ENCODE data around the gene ATP6V0A1.
A peak's percentile ranks its signal among the peaks of the same experiment; 100 is the strongest.

ATP6V0A1 gene

DNA sequence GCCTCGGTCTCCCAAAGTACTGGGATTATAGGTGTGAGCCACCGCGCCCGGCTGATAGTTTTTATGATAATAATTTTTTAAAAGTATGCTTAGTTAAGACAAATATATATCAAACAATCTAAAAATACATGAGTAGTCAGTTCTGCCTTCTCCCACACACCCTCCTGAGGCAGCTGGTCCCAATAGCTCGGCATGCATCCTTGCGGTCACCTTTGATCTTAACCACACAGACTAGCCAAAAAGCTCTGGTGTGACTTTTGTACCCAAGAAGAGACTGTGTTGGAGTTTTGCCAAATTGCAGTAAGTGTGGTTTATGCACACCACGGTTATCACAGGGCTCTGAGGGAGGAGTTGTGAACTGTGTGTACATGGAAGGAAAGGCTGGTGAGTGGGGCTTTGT is 25.6 kb downstream of the ATP6V0A1 start:
- TF ChIP-seq, protein P1, sequence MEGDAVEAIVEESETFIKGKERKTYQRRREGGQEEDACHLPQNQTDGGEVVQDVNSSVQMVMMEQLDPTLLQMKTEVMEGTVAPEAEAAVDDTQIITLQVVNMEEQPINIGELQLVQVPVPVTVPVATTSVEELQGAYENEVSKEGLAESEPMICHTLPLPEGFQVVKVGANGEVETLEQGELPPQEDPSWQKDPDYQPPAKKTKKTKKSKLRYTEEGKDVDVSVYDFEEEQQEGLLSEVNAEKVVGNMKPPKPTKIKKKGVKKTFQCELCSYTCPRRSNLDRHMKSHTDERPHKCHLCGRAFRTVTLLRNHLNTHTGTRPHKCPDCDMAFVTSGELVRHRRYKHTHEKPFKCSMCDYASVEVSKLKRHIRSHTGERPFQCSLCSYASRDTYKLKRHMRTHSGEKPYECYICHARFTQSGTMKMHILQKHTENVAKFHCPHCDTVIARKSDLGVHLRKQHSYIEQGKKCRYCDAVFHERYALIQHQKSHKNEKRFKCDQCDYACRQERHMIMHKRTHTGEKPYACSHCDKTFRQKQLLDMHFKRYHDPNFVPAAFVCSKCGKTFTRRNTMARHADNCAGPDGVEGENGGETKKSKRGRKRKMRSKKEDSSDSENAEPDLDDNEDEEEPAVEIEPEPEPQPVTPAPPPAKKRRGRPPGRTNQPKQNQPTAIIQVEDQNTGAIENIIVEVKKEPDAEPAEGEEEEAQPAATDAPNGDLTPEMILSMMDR (IDR thresholded peaks at IDR 0.05; ENCODE audit: insufficient read depth, low read depth, low read length, missing control alignments): no peak
- H3K4me3 ChIP-seq (ENCODE audit: low read depth, low read length): no peak overlapping the region
- DNase-seq (ENCODE audit: low read depth): peak; percentile 7

DNA sequence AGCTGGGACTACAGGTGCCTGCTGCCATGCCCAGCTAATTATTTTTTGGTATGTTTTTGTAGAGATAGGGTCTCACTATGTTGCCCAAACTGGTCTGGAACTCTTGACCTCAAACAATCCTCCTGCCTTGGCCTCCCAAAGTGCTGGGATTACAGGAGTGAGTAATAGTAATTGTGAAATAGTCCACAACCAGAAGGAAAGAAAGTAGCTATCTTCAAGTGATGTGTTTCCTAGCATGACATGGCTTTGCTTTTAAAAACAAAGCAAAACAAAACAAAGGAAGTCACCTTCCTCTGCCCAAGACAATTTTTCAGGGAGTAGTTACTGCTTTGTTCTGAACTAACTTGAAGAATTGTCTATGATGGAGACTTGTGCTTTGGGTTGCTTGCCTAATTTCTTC is 27.0 kb downstream of the ATP6V0A1 start:
- H3K4me3 ChIP-seq (ENCODE audit: low read depth, low read length): no peak overlapping the region
- no peak for DNase-seq (ENCODE audit: low read depth)
- TF ChIP-seq, protein P1 (IDR thresholded peaks at IDR 0.05; ENCODE audit: insufficient read depth, low read depth, low read length, missing control alignments): no peak

DNA sequence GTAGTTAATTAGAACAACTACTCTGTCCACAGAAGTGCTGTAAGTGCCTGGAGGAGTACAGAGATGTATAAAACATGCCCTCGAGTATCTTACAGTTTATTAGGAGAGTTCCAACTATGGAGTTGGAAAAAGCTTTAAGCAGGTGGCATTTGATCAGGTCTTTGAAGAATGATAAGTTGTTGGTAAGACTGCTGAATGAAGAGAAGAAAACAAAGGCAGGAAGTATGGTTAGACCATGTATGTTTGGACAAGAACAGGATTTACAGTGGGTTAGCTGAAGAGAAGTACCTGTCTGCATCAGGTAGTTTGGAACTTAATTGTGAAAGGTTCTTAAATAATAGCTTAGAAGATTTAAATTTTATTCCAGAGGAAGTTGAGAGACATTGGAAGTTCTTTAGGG is 29.4 kb downstream of the ATP6V0A1 start:
- TF ChIP-seq, protein P1 (IDR thresholded peaks at IDR 0.05; ENCODE audit: insufficient read depth, low read depth, low read length, missing control alignments): no peak
- no peak overlapping the region for H3K4me3 ChIP-seq (ENCODE audit: low read depth, low read length)
- no peak for DNase-seq (ENCODE audit: low read depth)

DNA sequence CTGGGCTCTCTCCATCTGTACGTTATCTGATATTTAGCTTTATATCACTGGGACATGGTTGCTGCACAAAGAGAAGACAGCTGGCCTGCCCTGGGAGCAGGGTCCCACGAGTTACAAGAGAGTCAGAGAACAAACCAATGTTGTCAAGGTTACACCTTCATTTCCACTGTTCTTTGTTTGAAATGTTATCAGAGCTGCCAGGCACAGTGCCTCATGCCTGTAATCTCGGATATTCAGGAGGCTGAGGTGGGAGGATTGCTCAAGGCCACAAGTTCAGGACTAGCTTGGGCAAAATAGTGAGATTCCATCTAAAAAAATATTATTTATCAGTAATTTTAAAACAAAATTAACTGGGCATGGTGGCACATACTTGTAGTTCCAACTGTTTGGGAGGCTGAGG is 34.6 kb downstream of the ATP6V0A1 start:
- TF ChIP-seq, protein P1 (IDR thresholded peaks at IDR 0.05; ENCODE audit: insufficient read depth, low read depth, low read length, missing control alignments): no peak
- H3K4me3 ChIP-seq (ENCODE audit: low read depth, low read length): no peak overlapping the region

DNA sequence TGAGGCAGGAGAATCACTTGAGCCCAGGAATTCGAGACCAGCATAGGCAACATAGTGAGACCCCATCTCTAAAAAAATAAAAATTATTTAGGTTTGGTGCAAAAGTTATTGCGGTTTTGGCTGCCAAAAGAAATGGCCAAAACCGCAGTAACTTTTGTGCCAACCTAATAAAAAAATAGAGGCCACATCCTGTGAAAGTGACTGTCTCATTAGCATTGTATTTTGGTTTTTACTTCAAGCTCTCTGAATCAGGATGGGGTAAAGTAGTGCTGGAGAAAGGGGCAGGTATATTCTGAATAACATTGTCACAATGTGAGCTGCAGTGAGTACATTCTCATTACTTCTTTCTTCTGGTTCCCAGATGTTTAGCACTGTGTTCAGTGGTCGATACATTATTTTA is 36.0 kb downstream of the ATP6V0A1 start:
- no peak for DNase-seq (ENCODE audit: low read depth)
- TF ChIP-seq, protein P1 (IDR thresholded peaks at IDR 0.05; ENCODE audit: insufficient read depth, low read depth, low read length, missing control alignments): no peak
- no peak overlapping the region for H3K4me3 ChIP-seq (ENCODE audit: low read depth, low read length)

More for the DNA sequence above, 34.6 kb downstream of the ATP6V0A1 start:
- DNase-seq (ENCODE audit: low read depth): no peak

DNA sequence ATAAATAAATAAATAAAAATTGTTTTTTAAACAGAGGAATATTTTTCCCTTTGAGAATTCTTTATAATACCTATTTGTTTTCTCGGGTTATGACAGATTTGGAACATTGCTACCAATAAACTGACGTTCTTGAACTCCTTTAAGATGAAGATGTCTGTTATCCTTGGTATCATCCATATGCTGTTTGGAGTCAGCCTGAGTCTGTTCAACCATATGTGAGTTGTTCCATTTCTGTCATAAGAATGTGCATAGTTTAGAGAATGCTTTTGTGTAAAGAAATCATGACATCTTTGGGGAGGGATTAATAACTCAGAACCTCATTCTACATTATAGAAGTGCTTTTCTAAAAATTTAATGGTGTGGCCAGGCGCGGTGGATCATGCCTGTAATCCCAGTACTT is 40.1 kb downstream of the ATP6V0A1 start:
- H3K4me3 ChIP-seq (ENCODE audit: low read depth, low read length): no peak overlapping the region
- DNase-seq (ENCODE audit: low read depth): no peak
- TF ChIP-seq, protein P1 (IDR thresholded peaks at IDR 0.05; ENCODE audit: insufficient read depth, low read depth, low read length, missing control alignments): no peak

DNA sequence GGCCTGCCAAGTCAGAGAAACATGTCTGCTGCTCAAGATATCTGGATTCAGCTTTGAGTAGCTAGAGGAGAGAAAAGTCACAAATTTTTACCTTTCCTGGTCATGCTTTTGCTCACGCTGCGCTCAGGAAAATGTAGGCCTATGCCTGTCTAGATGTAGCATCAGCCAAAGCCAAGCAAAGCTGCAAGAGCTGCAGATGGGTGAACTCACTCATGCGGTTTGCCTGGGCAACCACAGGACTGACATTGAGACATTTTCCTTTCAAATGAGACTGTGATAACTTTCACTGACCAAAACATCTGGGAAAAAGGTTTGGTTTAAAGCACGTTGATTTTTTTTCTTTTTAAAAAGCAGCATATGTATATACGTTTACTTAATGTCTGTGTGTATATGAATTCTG is 43.4 kb downstream of the ATP6V0A1 start:
- H3K4me3 ChIP-seq (ENCODE audit: low read depth, low read length): no peak overlapping the region
- TF ChIP-seq, protein P1 (IDR thresholded peaks at IDR 0.05; ENCODE audit: insufficient read depth, low read depth, low read length, missing control alignments): no peak
- no peak for DNase-seq (ENCODE audit: low read depth)

All from GM12865 (cell line).